ENCODE measurements around the gene SH2D4B.

The SH2D4B gene

DNA sequence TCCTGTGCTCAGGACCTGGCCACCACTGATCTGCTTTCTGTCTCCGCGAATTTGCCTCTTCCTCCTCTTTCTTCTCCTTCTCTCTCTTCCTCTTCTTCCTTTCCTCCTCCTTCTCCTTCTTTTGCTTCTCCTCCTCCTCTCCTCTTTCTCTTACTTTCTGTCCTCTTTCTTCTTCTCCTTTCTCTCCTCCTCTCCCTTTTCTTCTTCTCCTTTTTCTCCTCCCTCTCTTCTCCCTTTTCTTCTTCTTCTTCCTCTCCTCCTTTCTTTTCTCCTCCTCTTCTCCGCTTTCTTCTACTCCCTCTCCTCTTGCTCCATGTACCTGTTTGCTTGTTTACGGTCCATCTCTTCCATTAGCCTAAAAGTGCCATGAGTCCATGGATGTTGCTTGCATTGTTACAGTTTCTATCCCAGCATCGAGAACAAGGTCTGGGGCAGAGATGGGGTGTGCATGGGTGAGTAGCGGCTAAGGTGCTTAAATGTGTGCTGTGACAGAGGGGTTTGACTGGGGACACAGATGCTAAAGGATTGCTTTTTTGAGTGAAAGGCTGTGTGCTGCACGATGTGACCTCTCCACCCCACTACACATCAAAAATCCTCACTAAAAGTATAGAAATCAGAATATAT is 7.7 kb downstream of the SH2D4B start:
- DNase-seq: no peak

DNA sequence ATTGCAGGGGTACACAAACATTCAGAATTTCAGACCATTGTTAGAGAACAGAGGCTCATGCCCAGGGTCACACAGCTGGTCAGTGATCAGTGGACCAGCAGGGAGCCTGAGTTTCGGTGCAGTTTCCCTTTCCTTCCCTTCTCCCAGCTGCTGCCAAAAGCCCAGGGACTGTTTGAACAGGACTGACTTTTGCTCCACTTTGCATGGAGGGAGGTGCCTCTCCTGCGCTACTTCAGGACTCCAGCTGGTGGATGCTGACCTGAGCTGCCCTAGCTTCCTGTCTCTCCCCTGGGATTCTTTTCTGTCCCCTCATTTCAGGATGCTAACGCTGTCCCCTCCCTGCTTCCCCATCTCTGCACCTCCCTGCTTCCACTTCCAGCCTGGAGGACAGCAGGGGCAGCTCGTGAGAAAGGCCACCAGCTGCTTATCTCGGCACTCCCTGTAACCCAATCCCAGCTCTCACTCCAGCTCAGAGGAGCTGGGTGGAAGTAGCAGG is 14.5 kb downstream of the SH2D4B start:
- no peak for DNase-seq

DNA sequence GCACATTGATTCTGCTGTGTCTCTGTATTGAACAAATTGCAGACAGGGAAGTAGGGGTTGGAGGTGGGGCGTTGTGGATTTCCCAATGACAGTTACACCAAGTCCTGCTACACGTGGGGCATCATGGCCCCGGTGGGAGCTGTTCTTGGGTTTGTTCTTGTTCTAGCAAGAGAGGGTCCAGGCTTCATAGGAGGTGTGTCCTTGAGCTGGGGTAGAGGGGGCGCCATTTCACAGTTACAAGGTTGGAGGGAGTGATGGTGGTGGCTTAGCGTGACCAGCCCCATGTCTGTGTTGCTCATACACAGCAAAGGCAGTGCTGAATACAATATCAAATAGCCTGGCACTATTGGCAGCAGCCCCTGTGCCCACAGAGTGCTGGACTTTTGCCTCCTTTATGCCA is 15.7 kb downstream of the SH2D4B start:
- no peak for DNase-seq

DNA sequence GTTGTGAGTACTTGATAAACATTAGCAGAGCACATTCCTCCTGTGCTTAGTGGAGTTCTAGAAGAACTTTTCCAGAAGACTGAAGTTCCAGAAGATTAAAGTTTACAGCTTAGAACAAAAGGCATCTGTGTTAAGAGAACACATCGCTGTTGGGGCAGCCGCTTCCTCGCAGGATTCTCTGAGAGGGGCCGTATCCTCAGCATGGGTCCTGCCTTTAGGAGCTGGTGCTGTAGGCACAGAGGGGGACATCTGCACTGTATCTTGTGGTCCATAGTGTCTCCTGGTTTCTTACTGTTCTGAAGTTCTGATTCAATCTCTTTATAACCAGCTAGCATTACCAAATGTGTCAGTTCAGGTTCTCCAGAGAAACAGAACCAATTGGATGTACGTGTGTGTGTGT is 16.3 kb downstream of the SH2D4B start:
- no peak for DNase-seq

DNA sequence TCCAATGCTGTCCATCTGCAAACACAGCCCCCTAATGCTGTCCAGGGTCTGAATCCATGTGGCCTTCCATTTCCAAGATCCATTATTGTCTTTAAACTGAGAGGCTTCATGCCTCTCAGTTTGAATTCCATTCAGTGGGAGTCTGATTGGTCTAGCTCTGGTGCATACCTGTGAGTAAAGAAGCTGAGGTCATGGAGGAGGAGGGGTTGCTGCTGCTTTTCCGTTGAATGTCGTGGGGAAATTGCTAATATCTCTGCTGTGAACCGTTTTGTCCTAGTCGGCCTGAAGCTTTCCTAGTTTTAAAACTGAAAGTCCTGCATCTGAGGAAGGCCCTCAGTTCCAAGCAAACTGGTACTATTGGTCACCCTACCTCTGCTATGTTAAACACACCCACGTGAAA is 17.7 kb downstream of the SH2D4B start:
- DNase-seq: no peak

DNA sequence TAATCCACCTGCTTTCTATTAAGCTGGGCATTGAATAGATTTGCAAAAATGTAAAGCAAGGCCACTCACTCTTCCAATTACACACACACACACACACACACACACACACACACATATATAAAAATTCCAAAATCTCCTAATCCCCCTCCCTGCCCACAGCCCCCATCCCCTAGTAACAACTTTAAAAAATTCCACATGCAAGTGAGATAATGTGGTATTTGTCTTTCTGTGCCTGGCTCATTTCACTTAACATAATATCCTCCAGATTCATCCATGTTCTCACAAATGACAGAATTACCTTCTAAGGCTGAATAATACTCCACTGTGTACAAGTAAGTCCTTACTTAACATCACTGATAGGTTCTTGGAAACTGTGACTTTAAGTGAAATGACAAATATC is 24.2 kb downstream of the SH2D4B start:
- DNase-seq: no peak

DNA sequence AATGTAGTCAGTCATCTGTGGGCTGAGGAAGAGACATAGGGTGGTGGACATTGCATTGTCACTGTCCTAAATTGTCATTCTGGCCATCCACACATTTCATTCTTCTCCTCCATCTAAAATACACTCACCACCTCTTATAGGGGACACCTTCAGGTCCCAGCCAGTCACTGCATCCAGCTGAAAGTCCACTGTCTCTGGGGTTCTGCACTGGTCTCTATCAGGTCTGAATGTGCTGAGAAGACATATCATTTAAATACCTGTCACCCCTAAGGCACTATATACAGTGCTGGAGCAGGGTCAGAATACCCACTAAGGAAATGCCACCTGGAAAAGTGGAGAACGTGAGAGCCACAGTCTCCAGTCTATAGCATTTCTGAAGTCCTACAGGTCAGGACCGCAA is 29.6 kb downstream of the SH2D4B start:
- no peak for DNase-seq

DNA sequence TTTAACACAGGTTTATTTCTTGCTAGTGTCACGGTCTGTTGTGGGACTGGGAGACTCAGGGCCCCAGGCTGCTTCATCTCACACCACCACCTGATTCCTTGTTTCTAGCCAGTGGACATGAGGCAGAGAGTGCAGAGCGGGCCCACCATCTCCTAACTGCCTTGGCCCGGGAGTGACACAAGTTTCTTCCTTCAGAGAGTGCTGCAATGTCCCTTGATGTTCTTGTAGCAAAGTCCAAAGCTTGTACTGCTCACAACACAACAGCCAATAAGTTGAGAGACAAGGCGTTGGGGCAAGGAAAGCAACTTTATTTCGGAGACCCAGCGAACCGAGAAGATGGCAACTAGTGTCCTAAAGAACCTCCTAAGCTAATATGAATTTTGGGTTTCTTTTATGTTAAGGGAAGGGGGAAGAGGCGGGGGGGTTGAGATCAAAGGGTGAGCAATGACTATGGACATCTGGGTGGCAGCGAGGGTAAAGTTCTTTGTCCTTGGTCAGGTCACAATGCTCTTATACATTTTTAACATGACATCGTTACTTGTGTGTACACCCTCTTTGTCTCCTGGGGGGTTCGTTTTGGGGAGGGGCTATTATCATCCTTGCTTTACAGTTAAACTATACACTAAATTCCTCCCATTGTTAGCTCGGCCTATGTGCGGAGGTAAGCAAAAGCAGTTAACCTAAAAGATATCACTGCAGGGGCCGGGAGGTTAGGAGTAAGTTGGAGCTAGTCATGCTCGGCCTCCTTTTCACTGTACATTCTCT is 31.6 kb downstream of the SH2D4B start:
- no peak for DNase-seq

DNA sequence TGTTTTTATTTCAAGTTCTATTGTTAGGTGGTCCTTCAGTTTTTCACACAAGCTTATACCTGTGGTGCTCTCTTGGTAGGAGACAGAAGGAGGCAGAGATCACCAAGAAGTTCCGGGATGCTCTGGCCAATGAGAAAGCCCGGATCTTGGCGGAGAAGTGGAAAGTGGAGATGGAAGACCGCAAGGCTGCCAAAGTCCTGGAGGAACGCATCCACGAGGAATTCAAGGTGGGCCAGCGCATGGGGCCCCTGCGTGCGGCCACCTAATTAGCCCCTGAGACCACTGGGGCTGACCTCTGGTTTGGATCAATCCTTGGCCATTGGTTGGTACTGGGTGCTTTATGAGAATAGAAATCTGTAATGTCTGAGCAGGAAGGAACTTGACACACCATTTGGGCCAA is 33.6 kb downstream of the SH2D4B start:
- DNase-seq: no peak

DNA sequence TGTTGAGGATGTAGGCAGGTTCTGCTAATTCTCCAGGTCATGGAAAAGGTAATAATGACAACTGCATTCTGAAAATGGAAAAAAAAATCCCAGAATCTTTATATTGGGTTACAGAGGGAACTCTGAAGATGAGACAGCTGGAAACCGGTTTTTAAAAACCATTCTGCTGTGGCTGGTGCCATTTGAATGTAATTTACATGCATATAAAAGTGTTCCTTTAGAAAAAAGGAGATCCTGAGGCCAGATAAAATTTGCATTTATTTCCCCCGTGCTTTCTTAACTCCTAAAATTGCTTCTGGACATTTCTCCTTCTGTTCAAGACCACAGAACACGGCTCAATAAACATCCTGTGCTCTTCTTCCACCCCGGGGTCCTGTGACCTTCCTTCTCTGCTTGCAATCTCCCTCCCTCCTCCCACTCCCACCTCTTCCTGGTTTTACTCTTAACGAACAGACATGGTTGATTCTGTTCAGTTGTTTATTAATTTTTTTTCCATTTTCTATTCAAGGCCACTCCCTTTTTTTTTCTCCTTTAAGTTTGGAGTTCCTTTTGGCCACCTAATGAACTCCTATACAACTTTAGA is 41.6 kb downstream of the SH2D4B start:
- DNase-seq: no peak

DNA sequence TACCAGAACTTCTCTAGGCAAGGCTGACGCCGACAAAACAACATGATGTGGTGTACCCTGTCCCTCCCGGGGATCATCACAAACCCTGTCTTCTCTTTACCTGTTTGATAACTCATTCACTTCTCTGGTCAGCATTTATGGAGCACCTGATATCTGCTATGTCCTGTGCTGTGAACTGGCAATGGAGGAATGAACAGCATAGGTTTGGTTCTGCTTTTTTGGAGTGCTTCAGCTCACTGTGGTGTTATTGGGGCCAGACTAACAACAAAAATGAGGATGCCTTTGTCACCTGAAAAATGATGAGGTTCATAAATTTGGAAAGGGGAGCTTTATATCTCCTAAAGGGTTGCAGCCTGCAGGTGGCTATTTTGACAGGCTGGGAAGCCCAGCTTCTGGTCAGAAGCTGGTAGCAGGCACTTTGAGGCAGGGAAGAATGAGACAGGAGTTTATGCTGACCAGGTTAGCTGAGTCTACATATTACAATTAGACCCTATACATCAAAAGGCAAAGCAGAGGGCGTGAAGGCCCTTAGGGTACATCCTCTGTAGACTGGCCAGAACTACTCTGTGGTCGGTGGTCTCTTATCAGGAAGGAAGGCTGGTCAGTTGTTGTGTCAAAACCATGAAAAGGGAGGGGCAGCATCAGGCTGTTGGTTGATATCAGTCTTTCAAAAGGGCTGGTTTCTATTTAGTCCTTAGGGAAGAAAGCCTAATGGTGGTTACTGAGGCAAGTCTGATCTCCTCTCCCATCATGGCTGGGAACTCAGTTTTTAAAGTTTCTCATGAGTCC is 42.3 kb downstream of the SH2D4B start:
- DNase-seq: no peak

DNA sequence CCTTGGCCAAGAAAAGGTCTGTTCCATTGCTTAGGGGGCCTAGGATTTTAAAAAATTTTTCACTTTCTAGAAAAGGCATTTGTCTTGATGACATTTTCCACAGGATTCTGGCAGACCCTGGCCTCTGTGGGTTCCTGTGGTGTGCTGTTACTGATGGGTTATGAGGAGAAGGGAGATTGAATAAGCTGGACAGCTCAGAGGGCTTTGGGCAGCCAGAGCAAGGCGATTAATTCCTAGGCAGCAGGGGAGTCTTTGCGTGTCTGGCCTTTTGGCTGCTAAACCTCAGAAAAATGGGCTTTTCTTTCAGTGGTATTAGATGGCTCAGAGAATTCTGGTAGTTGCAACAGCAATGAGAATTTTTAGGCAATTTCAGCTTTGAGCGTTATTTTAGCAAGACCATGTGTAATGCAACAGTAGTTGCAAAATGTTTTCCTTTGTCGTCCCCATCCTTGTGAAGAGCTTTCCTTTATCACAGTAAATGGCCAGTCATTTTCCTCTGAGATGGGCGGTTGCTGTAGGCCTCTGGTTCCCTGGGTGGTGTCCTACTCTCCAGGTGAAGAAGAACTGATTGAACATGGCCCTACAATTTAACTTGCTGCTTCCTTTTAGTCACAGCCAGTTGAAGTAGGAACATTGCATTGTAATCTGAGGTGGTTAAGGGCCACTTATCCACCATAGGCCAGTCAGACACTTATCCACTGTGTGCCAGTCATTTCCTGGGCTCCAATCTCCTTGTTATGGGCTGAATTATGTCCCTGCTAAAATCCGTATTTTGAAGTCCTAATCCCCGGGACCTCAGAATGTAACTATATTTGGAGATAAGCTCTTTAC is 43.2 kb downstream of the SH2D4B start:
- no peak for DNase-seq

DNA sequence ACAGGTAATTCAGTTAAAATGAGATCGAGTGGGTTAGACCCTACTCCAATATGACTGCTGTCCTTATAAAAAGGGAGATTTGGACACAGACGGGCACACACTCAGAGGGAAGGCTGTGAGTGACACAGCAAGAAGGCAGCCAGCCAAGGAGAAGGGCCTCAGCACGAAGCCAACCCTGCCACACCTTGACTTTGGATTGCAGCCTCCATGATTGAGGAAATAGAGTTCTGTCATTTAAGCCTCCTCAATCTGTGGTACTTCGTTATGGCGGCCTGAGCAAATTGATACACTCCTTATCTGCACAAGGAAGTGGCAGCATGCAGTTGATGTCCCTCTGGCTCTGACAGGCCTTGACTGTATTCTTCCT is 43.8 kb downstream of the SH2D4B start:
- DNase-seq: no peak

DNA sequence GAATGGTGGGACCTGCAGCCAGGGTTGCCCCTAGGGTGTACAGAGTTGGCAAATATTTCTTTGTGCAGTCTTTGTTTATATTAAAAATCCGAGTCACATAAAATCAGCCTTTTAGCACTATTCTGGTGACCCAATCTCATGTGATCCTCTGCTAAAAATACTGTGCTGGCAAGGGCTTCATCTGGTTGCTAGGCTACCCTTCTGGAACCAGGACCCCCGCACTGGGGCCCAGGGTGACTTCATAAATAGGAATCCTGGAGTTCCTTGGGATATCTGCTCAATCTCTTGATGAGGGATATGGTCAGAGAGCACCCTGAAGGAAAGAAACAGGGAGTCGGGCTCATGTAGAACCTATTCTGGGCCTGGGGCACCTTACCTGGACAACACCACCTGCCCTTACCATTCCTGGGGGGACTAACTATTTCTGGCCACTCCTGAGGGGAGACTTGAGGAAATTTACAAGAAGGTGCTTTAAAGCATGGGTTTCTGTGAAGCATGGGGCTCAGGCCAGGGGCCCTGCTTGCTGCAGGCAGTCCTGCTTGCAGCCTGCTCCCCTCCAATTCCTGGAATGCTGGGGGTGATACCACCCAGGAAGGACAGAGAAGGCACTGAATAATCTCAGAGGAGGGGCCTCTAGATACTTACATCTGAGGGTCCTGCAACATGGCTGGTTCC is 44.7 kb downstream of the SH2D4B start:
- no peak for DNase-seq

DNA sequence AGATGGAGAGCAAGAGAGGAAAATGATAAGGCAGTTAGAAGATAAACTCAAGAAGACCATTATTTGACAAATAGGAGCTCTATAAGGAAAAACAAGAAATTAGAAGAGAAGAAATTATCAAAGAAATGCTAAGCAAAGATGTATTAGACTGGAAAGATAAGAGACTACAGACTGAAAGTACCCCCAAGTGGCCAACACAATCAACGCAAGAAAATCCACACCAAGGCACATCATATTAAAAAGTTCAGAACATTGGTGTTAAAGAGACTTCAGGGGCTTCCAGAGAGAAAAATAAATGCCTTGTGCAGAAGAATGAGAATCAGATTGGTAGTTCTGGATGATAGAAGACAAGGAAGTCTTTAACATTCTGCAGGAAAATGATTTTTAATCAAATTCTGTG is 46.0 kb downstream of the SH2D4B start:
- DNase-seq: no peak

DNA sequence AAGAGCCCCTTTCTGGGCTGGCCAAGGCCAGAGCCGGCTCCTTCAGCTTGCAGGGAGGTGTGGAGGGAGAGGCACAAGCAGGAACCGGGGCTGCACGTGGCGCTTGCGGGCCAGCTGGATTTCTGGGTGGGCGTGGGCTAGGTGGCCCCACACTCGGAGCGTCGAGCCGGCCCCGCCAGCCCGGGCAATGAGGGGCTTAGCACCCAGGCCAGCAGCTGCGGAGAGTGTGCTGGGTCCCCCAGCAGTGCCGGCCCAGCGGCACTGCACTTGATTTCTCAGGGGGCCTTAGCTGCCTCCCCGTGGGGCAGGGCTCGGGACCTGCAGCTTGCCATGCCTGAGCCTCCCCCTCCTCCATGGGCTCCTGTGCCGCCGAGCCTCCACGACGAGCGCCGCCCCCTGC is 48.1 kb downstream of the SH2D4B start:
- DNase-seq: no peak

DNA sequence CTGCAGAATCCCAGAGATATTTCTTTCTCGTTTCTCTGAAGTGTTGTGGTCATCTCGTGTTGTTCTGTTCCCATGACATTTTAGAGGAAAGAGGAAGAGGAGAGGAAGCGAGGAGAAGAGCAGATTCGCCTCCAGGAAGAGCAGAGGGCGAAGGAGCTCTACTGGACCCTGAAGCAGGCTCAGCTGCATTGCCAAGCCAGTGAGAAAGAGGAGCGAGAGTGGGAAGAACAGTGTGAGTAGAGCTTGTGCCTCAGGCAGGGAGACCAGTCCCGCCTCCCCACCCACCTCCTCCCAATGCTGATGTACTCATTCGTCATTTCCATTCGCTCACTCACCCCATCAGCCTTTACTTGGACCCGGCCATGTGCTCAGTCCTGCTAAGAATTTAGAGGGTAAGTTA is 50.8 kb downstream of the SH2D4B start:
- no peak for DNase-seq

DNA sequence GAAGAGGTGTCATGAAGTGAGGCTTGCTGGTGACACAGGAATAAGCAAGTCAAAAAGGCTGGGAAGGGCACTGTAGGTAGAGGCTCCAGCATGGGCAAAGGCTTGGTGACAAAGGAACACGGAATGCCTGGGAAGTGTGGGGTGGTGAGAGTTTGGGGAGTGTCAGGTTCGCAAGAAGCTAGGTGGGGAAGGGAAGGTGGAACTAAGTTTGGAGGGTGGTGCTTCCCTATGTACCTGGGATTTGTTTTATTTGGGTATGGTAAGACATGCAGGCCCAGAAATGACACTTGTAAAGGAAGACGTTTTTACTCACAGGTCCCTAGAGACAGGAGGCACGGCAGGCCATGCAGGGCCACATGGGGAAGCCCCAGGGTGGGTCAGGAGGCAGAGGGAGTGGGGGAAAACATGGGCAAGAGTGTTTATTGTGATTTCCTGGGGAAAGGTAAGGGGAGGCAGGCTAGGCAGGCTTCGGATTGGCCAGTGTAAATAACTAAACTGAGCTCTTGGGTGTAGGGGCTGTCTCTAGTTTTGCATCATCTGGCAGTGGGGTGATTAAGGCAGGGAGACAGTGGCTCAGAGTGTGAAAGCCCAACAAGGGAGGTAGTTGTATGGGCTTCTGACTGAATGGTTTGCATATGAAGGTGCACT is 52.1 kb downstream of the SH2D4B start:
- DNase-seq: no peak

DNA sequence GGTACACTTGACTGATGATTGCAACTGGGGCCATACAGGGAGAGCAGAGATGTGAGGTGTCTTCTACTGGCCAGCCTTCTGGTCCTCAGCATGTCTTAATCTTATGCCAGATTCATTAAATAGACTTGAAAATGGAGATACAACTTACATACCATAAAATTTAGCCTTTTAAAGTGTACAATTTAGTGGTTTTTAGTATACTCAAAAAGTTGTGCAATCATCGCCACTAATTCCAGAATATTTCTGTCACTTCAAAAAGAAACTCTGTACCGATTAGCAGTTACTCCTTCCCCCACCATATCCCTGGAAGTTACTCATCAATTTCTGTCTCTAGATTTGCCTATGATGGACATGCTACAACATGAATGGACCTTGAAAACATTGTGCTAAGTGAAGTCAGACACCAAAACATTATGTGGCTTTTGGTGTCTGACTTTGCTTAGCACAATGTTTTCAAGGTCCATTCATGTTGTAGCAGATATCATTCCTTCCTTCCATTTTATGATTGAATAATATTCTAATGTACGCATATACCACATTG is 53.0 kb downstream of the SH2D4B start:
- DNase-seq: no peak

DNA sequence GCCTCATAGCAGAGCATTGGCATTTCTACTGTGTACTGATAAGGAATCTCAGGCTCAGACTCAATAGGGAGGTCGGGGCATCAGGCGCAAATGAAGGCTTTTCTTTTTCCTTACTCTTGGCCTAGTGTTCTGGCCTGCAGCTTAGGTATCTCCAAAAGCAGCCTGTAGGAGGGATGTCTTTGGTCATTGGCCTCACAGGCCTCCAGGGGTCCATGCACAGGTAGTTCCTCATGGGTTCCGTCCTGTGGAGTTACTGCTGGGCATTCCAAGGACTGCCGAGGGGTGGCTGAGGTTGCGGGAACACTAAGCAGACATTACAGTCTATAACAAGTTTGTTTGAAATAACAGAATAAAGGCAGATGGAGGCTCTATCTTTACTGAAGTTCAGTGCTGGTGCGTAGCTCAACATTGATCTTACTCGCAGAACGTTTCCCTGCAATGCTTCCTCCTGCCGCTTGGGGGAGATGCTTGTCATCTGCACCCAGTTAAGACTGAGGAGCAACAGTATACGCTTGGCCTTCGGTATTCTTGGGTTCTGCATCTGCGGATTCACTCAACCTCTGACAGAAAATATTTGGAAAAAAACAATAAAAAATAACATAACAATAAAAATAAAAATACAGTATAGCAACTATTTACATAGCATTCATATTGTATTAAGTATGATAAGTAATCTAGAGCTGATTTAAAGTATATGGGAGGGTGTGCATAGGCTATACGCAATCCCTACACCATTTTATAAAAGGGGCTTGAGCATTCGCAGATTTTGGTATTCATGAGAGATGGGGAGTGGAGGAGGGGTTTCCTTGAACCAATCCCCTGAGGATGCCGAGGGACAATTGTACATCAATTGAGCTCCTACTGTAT is 58.9 kb downstream of the SH2D4B start:
- peak; percentile 24 for DNase-seq

All from EL (cell line).